GM19468 (cell line): Measurements from ENCODE around the gene SORCS2.

Source experiments
- ATAC-seq: cut with Tn5 transposase; IDR thresholded peaks from one replicate; pipeline ENCODE4 v1.9.1; 2021; ENCODE audit warnings: mild to moderate bottlenecking, moderate library complexity, moderate number of reproducible peaks; ENCODE audit not compliant: unreplicated experiment; ENCODE audit errors: extremely low read depth

Gene SORCS2

GRCh38 chr4:7788694-7789425 lies 596.5 kb downstream of the SORCS2 start:
- no peak for ATAC-seq

GRCh38 chr4:7790023-7790422 lies 597.7 kb downstream of the SORCS2 start:
- ATAC-seq = no peak

- ATAC-seq = no peak
Measured at GRCh38 chr4:7790999-7791398, 598.7 kb downstream of the SORCS2 start.
